CD4-positive, alpha-beta T cell treated with Interferon gamma for 1 hour (primary cell): Measurements from ENCODE around the gene CALN1.
"Not testable (repeated sequence)": the region's sequence is repeated elsewhere in the genome, so short reads cannot be mapped to it uniquely, and the experiment has no call there.

Experiments
- DNase-seq: peaks from one replicate; pipeline ENCODE4 v3.0.0-alpha.2; 2020

The CALN1 gene

DNA sequence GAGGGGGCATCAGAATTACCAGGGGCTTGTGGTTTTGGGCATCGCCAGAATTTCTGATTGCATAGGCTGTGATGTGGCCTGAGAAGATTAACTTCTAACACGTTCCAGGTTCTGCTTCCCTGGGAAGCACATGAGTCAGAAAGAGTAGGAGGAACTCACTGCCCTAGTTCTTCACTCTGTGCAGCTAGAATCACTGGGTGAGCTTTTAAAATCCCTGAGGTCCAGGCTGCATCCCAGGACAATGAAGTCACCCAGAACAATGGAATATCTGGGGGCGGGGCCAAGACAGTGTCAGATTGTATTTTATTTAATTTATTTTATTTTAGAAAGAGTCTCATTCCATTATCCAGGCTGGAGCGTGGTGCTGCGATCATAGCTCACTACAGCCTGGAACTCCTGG, 636.5 kb downstream of the CALN1 start:
- DNase-seq = no peak

GRCh38 chr7:71772779-71773178, 639.4 kb downstream of the CALN1 start:
- no peak for DNase-seq

DNA sequence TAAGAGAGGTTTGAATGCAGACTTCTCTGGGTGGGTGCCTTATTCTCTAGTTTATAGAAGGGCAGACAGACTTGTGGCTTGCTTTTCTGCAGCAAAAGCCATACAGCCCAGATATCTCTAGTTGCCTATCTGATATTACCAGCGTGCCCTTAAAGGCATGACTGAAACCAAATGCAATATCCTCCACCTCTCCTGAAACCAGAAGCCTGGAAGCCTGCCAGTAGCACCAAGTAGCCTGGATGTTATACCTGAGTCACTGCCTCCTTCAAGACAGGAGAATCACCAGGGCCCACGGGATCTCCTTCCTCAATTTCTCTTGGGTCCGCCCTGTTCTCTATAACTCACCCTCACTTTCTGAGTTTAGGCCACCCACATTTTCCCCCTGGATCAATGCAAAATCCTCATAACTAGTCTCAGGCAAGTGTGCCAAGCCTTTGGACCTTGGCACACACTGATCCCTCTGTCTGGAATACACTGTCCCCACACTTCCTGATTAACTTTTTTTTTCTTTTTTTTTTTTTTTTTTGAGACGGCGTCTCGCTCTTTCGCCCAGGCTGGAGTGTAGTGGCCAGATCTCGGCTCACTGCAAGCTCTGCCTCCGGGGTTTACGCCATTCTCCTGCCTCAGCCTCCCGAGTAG, 641.8 kb downstream of the CALN1 start:
- no peak for DNase-seq

DNA sequence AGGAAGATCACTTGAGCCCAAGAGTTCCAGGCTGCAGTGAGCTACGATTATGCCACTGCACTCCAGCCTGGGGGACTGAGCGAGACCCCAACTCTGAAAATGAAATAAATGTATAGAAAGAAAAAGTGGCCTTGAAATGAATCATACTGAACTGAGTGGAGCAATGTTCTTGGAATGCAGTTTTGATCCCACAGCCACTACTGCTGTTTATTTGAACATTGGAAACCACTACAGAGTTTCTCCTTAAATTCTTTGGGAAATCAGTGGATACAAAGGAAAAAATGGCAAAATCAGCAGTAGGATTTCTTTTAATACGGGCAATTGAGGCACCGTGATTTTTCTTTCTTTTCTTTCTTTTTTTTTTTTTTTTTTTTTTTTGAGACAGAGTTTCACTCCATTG, 642.8 kb downstream of the CALN1 start:
- DNase-seq = no peak

GRCh38 chr7:71768450-71768849, 643.7 kb downstream of the CALN1 start:
- no peak for DNase-seq

- no peak for DNase-seq
Measured at GRCh38 chr7:71766016-71766415, 646.1 kb downstream of the CALN1 start.

GRCh38 chr7:71761336-71761735, 650.8 kb downstream of the CALN1 start:
- no peak for DNase-seq

DNA sequence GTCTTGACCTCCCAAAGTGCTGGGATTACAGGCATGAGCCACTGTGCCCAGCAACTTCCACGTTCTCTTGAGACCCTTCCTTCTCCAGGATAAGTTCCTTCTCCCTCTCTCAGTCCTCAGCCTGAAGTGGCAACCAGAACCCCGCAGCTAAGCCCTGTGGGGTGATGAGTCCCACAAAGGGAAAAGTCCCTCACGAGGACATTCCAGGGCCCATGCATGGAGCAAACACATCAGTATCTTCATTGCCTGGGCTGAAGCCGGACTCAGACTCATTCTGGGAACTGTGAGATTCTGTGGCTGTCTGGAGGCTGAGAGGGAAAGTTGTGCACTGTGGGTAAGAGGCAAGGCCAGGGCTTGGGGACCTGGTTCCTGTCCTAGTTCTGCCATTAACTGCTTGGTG, 657.3 kb downstream of the CALN1 start:
- no peak for DNase-seq

GRCh38 chr7:71753956-71754664, 658.0 kb downstream of the CALN1 start:
- DNase-seq = no peak

- DNase-seq = no peak
Measured at GRCh38 chr7:71753236-71753635, 658.9 kb downstream of the CALN1 start.

GRCh38 chr7:71752171-71752935, 659.8 kb downstream of the CALN1 start:
- DNase-seq = no peak

DNA sequence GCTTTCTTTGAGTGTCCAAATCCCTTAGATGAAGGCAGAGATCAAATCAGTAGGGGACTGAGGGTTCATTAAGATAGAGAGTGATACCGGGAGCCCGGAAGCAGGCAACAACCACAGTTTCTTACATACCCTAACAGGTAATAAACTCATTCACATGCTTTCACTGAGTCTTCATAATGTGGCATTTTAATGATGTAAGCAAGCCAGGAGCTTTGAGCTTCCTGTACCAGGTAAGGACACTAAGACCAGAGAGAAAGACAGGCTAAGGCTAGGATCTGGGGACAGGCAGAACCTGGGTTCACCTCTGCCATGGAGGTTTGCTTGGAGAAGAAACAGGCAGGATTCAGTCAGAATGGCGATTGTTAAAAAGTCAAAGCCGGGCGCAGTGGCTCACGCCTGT, 661.8 kb downstream of the CALN1 start:
- no peak for DNase-seq

DNA sequence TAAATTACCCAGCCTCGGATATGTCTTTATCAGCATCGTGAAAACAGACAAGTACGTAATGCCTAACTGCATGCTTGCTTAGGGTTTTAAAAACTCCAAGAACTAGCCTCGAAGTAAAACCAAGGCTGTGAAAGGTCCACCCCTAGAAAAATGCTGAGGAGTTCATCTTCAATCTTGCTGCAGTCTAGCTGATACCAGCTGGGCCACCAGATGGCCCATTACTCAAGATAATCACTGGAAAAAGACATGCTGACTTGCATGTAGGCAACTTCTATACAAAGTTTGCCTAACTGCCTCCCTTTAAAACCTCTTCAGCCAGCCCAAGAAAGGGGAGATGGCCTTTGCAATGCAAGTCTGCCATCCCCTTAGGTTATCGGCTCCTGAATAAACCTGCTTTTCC, 666.1 kb downstream of the CALN1 start:
- no peak for DNase-seq

GRCh38 chr7:71740174-71740560, 672.0 kb downstream of the CALN1 start:
- no peak for DNase-seq

GRCh38 chr7:71739520-71740173, 672.5 kb downstream of the CALN1 start:
- DNase-seq = no peak

DNA sequence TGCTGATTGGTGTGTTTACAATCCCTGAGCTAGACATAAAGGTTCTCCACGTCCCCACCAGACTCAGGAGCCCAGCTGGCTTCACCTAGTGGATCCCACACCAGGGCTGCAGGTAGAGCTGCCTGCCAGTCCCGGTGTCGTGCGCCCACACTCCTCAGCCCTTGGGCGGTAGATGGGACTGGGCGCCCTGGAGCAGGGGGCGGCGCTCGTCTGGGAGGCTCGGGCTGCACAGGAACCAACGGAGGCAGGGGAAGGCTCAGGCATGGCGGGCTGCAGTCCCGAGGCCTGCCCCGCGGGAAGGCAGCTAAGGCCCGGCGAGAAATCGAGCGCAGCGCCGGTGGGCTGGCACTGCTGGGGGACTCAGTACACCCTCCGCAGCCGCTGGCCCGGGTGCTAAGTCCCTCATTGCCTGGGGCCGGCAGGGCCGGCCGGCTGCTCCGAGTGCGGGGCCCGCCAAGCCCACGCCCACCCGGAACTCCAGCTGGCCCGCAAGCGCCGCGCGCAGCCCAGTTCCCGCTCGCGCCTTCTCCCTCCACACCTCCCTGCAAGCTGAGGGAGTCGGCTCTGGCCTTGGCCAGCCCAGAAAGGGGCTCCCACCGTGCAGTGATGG, 674.1 kb downstream of the CALN1 start:
- DNase-seq = not testable (repeated sequence)

DNA sequence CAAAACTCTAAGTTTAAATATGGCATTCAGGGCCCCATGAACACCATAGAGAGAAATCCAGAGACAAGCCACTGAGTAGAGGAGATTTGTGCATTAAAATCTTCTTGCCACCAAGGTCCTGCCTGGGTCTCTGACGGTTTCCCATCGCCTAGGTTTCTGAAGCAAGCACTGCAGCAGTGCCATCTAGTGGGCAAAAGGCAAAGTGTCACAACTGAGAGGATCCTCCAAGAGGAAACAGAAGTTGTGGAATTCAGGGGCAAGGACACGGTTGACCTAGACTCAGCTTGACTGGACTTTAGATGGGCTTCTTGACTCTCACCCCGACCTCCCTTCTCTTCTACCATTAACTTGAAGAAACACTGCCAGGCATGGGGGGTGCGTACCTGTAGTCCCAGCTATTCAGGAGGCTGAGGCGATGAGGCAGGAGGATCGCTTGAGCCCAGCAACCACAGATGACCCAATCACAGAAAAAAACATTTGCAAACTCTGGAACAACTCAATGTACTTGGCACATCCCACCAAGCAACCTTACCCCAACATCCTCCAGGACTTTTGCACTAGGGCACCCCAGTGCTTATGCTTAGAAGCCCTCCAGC, 676.1 kb downstream of the CALN1 start:
- peak; percentile 9 for DNase-seq

DNA sequence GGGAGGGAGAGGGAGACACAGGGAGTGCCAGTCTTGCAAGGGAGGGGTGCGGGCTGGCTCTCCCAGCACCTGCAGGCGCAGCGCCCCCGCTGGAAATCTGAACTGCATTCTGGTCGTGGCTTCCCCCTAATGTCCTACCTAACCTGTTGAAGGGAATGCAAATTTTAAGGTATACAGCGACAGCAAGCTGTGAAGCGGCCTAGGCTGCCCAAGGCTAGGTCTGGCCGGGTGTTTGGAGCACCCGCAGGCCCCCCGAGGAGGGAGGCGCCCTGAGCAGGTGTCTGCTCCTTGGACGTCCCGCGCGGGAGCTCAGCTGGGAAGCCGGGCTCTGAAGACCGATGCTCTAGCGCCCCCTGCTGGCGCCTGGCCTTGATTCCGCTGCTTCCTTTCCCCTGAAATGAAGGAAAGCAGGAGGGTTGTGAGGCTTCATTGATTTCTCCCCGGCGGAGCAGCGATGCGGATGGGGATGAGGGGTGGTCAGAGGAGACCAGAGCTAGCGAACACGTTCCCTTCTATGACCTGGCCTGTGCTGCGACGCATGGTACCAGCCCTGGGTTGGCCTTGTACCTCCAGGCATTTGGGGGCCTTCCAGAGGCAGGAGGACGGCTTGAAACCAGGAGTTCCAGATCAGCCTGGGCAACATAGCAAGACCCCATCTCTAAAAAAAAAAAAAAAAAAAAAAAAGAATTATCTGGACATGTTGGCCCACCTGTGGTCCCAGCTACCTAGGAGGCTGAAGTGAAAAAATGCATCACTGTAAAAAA, 678.8 kb downstream of the CALN1 start:
- DNase-seq = peak; percentile 31

DNA sequence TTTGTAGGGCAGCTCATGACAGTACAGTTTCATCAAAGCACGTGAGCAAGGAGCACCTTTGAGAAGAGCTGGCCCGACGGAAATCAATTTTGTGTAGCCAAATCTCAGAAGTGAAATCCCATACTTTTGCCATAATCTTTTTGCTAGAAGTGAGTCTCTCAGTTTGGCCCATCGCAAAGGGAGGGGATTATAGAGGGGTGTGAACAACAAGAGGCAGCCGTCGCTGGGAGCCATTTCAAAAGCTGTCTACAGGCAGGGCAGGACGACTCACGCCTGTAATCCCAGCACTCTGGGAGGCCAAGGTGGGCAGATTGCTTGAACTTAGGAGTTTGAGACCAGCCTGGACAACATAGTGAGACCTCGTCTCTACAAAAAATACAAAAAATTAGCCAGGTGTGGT, 680.4 kb downstream of the CALN1 start:
- no peak for DNase-seq
